Endodermal cell (in vitro differentiated cells): ENCODE data around the gene MBTPS1. TPM values are rescaled to one million over a fixed set of nuclear protein-coding genes. Genes with fewer than 3 reads are reported as not detected.

ENCODE experiments used
- DNase-seq: peaks from one replicate; pipeline ENCODE4 v3.0.0-alpha.2; 2017
- H3K27ac ChIP-seq: 2 replicates; pipeline ENCODE4 v1.5.1; 2013; ENCODE audit warnings: mild to moderate bottlenecking, low read depth, low read length, moderate library complexity
- H3K27me3 ChIP-seq: 2 replicates; pipeline ENCODE4 v1.6.1; 2013; ENCODE audit warnings: mild to moderate bottlenecking, low read length, moderate library complexity; ENCODE audit not compliant: insufficient read depth, control insufficient read depth, poor library complexity, severe bottlenecking
- H3K36me3 ChIP-seq: 2 replicates; pipeline ENCODE4 v1.7.0; 2013; ENCODE audit warnings: mild to moderate bottlenecking, low read length, moderate library complexity; ENCODE audit not compliant: control insufficient read depth, insufficient read depth
- H3K4me1 ChIP-seq: one replicate; pipeline ENCODE4 v1.7.0; 2013; ENCODE audit warnings: low read length; ENCODE audit not compliant: control insufficient read depth, insufficient read depth
- H3K4me3 ChIP-seq: 2 replicates; pipeline ENCODE4 v1.5.1; 2013; ENCODE audit warnings: mild to moderate bottlenecking, low read length, moderate library complexity
- H3K9ac ChIP-seq: 2 replicates; pipeline ENCODE4 v1.6.1; 2013; ENCODE audit warnings: mild to moderate bottlenecking, low read length, moderate library complexity; ENCODE audit not compliant: poor library complexity, severe bottlenecking; ENCODE audit errors: extremely low read depth
- H3K9me3 ChIP-seq: 2 replicates; pipeline ENCODE4 v1.6.1; 2013; ENCODE audit warnings: mild to moderate bottlenecking, low read length, moderate library complexity; ENCODE audit not compliant: control insufficient read depth
- H3K27ac Mint-ChIP-seq: 2 replicates; pipeline ENCODE4 v1.8.0; 2020; ENCODE audit warnings: mixed read lengths
- H3K27me3 Mint-ChIP-seq: 2 replicates; pipeline ENCODE4 v1.8.0; 2021; ENCODE audit warnings: mild to moderate bottlenecking, mixed read lengths; ENCODE audit not compliant: insufficient read depth
- H3K36me3 Mint-ChIP-seq: 2 replicates; pipeline ENCODE4 v1.8.0; 2020; ENCODE audit warnings: low read depth, mixed read lengths
- H3K4me1 Mint-ChIP-seq: 2 replicates; pipeline ENCODE4 v1.8.0; 2020; ENCODE audit warnings: mixed read lengths
- H3K4me3 Mint-ChIP-seq: 2 replicates; pipeline ENCODE4 v1.8.0; 2020; ENCODE audit warnings: mild to moderate bottlenecking, moderate library complexity, mixed read lengths
- H3K9me3 Mint-ChIP-seq: 2 replicates; pipeline ENCODE4 v1.8.0; 2020; ENCODE audit warnings: mild to moderate bottlenecking, mixed read lengths
- CTCF ChIP-seq: fragments of 200-600 bp; sonication (generic); conservative IDR thresholded peaks from 2 replicates; pipeline ENCODE4 v1.5.0; 2021; ENCODE audit warnings: antibody characterized with exemption, mild to moderate bottlenecking
- WGBS, 2 experiments: methylation state at CpG; one replicate each; pipeline versions ENCODE4 v1.1.5 to v1.1.7; 2013; ENCODE audit warnings: missing lambda C conversion rate in 2 of 2, mixed read lengths in 1 of 2; ENCODE audit not compliant: insufficient coverage in 1 of 2, insufficient read length in 1 of 2; 5-methylcytosine and 5-hydroxymethylcytosine counted together
- total RNA-seq, 2 donors: library from RNA; stranded (reverse); fragmentation: NEBNext Ultra II Directional in 1 of 2; extraction: Animal tissue kit (Norgen Biotek cat#: 25700) in 1 of 2; gene quantifications; 2 replicates in 1 of 2; 3 replicates in 1 of 2; pipeline ENCODE4 v1.2.1, GENCODE V29; 2021

The MBTPS1 gene
- total RNA-seq, 2 donors from 2014 or later, result 59.7 to 62.9 TPM

- Mint-ChIP-seq H3K27me3 (no peaks in the 10 kb centered on the region), H3K9me3 (no peaks in the 10 kb centered on the region), H3K4me3 (no peak overlapping the region), H3K4me1 (no peaks in the 10 kb centered on the region), H3K27ac (no peak overlapping the region), H3K36me3 (peaks cover 57% of the 10 kb centered on the region)
- Histone ChIP-seq H3K9me3 (no peaks in the 10 kb centered on the region), H3K27ac (no peak overlapping the region), H3K27me3 (no peaks in the 10 kb centered on the region), H3K9ac (no peak overlapping the region), H3K4me1 (no peaks in the 10 kb centered on the region), H3K36me3 (peaks cover 94% of the 10 kb centered on the region), H3K4me3 (no peak overlapping the region)
- TF ChIP-seq CTCF, result no peak
- WGBS, 2 experiments, result 93 to 98% methylated on average over 10 of the region's 10 CpGs
- no peak for DNase-seq
Measured at GRCh38 chr16:84091460-84091859, 25.3 kb downstream of the MBTPS1 start.

- H3K9me3 Mint-ChIP-seq, result no peaks in the 10 kb centered on the region
- no peak for TF ChIP-seq CTCF
- H3K27me3 Mint-ChIP-seq, result no peaks in the 10 kb centered on the region
- H3K9me3 ChIP-seq, result no peaks in the 10 kb centered on the region
- H3K27ac ChIP-seq, result no peak overlapping the region
- no peak overlapping the region for H3K9ac ChIP-seq
- no peak overlapping the region for H3K27ac Mint-ChIP-seq
- H3K36me3 Mint-ChIP-seq, result peaks cover 60% of the 10 kb centered on the region
- 88 to 91% methylated on average over 7 to 9 of the region's 9 CpGs for WGBS, 2 experiments
- no peak overlapping the region for H3K4me3 Mint-ChIP-seq
- H3K4me1 Mint-ChIP-seq, result no peaks in the 10 kb centered on the region
- H3K36me3 ChIP-seq, result peaks cover 91% of the 10 kb centered on the region
- H3K27me3 ChIP-seq, result no peaks in the 10 kb centered on the region
- no peaks in the 10 kb centered on the region for H3K4me1 ChIP-seq
- DNase-seq, result no peak
- no peak overlapping the region for H3K4me3 ChIP-seq
Measured at GRCh38 chr16:84090211-84090610, 26.5 kb downstream of the MBTPS1 start.

GRCh38 chr16:84088695-84089395, 27.9 kb downstream of the MBTPS1 start:
- H3K9me3 Mint-ChIP-seq, result no peaks in the 10 kb centered on the region
- WGBS, 2 experiments, result 88 to 92% methylated on average over 11 to 15 of the region's 15 CpGs

More at GRCh38 chr16:84088695-84089395, 27.9 kb downstream of the MBTPS1 start:
- no peak for DNase-seq
- Histone ChIP-seq H3K36me3 (peaks cover 87% of the 10 kb centered on the region), H3K4me3 (no peak overlapping the region), H3K27ac (no peak overlapping the region), H3K9ac (no peak overlapping the region), H3K4me1 (no peaks in the 10 kb centered on the region), H3K27me3 (no peaks in the 10 kb centered on the region), H3K9me3 (no peaks in the 10 kb centered on the region)
- Mint-ChIP-seq H3K36me3 (peaks cover 64% of the 10 kb centered on the region), H3K27me3 (no peaks in the 10 kb centered on the region), H3K4me1 (no peaks in the 10 kb centered on the region), H3K4me3 (no peak overlapping the region), H3K27ac (peak overlapping the region; percentile 18)
- TF ChIP-seq CTCF, result peak; percentile 27
